ENCODE measurements around the gene CAMTA1.

DNA sequence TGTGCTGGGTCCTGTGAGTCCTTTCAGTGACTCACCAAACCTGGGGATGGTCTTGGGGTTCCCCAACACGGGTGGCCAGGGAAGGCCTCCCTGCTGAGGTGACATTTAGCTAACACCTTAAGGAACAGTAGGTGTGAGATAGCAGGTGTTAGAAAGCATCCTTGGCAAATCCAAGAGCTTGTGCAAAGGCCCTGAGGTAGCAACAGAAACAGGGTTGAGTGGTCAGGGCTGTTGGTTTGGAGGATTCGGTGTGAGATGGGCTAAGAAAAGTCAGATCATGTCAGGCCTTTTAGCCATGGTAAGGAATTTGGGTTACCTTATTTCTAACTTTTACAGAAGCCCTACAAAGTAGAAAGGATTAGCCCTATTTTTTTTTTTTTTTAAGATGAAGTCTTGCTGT, 343.0 kb downstream of the CAMTA1 start:
- TF ChIP-seq CTCF (IDR thresholded peaks at IDR 0.05) (no peak), POLR2AphosphoS5 (IDR thresholded peaks at IDR 0.05) (no peak), POLR2A (IDR thresholded peaks at IDR 0.05) (no peak)
